ENCODE data around the gene TRAPPC10. TPM values are rescaled to one million over a fixed set of nuclear protein-coding genes. Genes with fewer than 3 reads are reported as not detected.
A peak's percentile ranks its signal among the peaks of the same experiment; 100 is the strongest.

Gene TRAPPC10
- total RNA-seq, 2 donors from 2014 or later = 36.8 to 40.1 TPM

GRCh38 chr21:44071359-44072104 lies 59.4 kb downstream of the TRAPPC10 start:
- H3K36me3 Mint-ChIP-seq (ENCODE audit: low read depth) = peaks cover 43% of the 10 kb centered on the region
- H3K27ac Mint-ChIP-seq = peak overlapping the region; percentile 26
- no peaks in the 10 kb centered on the region for H3K4me1 ChIP-seq (ENCODE audit: control insufficient read depth, insufficient read depth, low read length)
- H3K36me3 ChIP-seq (ENCODE audit: control insufficient read depth, insufficient read depth, low read length) = peaks cover 57% of the 10 kb centered on the region
- H3K4me3 Mint-ChIP-seq = no peak overlapping the region
- peak; percentile 78 for DNase-seq
- no peak overlapping the region for H3K9ac ChIP-seq (ENCODE audit: extremely low read depth, low read length, poor library complexity, severe bottlenecking)
- no peak overlapping the region for H3K27ac ChIP-seq (ENCODE audit: low read depth, low read length)
- H3K4me1 Mint-ChIP-seq = peaks cover 12% of the 10 kb centered on the region
- no peak overlapping the region for H3K4me3 ChIP-seq (ENCODE audit: low read length)
- no peaks in the 10 kb centered on the region for H3K9me3 Mint-ChIP-seq
- no peaks in the 10 kb centered on the region for H3K27me3 ChIP-seq (ENCODE audit: control insufficient read depth, insufficient read depth, low read length, poor library complexity, severe bottlenecking)
- no peaks in the 10 kb centered on the region for H3K27me3 Mint-ChIP-seq (ENCODE audit: insufficient read depth)
- 91 to 98% methylated on average over 7 to 15 of the region's 15 CpGs for WGBS, 2 experiments (ENCODE audit: insufficient coverage in 1 of 2, insufficient read length in 1 of 2)
- H3K9me3 ChIP-seq (ENCODE audit: control insufficient read depth, low read length) = no peaks in the 10 kb centered on the region
- peak; percentile 60 for TF ChIP-seq CTCF (conservative IDR thresholded peaks at IDR 0.05)

GRCh38 chr21:44072111-44072510 lies 60.0 kb downstream of the TRAPPC10 start:
- no peak for TF ChIP-seq CTCF (conservative IDR thresholded peaks at IDR 0.05)
- 90 to 96% methylated on average over 10 to 15 of the region's 15 CpGs for WGBS, 2 experiments (ENCODE audit: insufficient coverage in 1 of 2, insufficient read length in 1 of 2)

GRCh38 chr21:44074315-44074958 lies 62.3 kb downstream of the TRAPPC10 start:
- H3K27ac ChIP-seq (ENCODE audit: low read depth, low read length) = no peak overlapping the region
- no peaks in the 10 kb centered on the region for H3K27me3 Mint-ChIP-seq (ENCODE audit: insufficient read depth)
- no peaks in the 10 kb centered on the region for H3K9me3 Mint-ChIP-seq
- no peak overlapping the region for H3K4me3 Mint-ChIP-seq
- no peak overlapping the region for H3K27ac Mint-ChIP-seq
- H3K36me3 Mint-ChIP-seq (ENCODE audit: low read depth) = peaks cover 54% of the 10 kb centered on the region
- H3K36me3 ChIP-seq (ENCODE audit: control insufficient read depth, insufficient read depth, low read length) = peaks cover 75% of the 10 kb centered on the region
- H3K4me1 ChIP-seq (ENCODE audit: control insufficient read depth, insufficient read depth, low read length) = no peaks in the 10 kb centered on the region
- H3K9me3 ChIP-seq (ENCODE audit: control insufficient read depth, low read length) = no peaks in the 10 kb centered on the region
- DNase-seq = no peak
- peaks cover 6% of the 10 kb centered on the region for H3K4me1 Mint-ChIP-seq
- H3K4me3 ChIP-seq (ENCODE audit: low read length) = no peak overlapping the region
- H3K27me3 ChIP-seq (ENCODE audit: control insufficient read depth, insufficient read depth, low read length, poor library complexity, severe bottlenecking) = no peaks in the 10 kb centered on the region
- 96 to 98% methylated on average over 9 to 11 of the region's 11 CpGs for WGBS, 2 experiments (ENCODE audit: insufficient coverage in 1 of 2, insufficient read length in 1 of 2)
- H3K9ac ChIP-seq (ENCODE audit: extremely low read depth, low read length, poor library complexity, severe bottlenecking) = no peak overlapping the region
- no peak for TF ChIP-seq CTCF (conservative IDR thresholded peaks at IDR 0.05)

More at GRCh38 chr21:44072111-44072510, 60.0 kb downstream of the TRAPPC10 start:
- no peak overlapping the region for H3K27ac ChIP-seq (ENCODE audit: low read depth, low read length)
- no peak overlapping the region for H3K4me3 ChIP-seq (ENCODE audit: low read length)
- peaks cover 62% of the 10 kb centered on the region for H3K36me3 ChIP-seq (ENCODE audit: control insufficient read depth, insufficient read depth, low read length)
- Mint-ChIP-seq H3K27ac (peak overlapping the region; percentile 68), H3K36me3 (ENCODE audit: low read depth) (peaks cover 47% of the 10 kb centered on the region), H3K4me3 (no peak overlapping the region), H3K27me3 (ENCODE audit: insufficient read depth) (no peaks in the 10 kb centered on the region), H3K9me3 (no peaks in the 10 kb centered on the region), H3K4me1 (peaks cover 10% of the 10 kb centered on the region)
- no peaks in the 10 kb centered on the region for H3K9me3 ChIP-seq (ENCODE audit: control insufficient read depth, low read length)
- no peaks in the 10 kb centered on the region for H3K4me1 ChIP-seq (ENCODE audit: control insufficient read depth, insufficient read depth, low read length)
- H3K27me3 ChIP-seq (ENCODE audit: control insufficient read depth, insufficient read depth, low read length, poor library complexity, severe bottlenecking) = no peaks in the 10 kb centered on the region
- H3K9ac ChIP-seq (ENCODE audit: extremely low read depth, low read length, poor library complexity, severe bottlenecking) = no peak overlapping the region
- DNase-seq = no peak

All from endodermal cell (in vitro differentiated cells).